ENCODE data around the gene EYS.

The EYS gene

DNA sequence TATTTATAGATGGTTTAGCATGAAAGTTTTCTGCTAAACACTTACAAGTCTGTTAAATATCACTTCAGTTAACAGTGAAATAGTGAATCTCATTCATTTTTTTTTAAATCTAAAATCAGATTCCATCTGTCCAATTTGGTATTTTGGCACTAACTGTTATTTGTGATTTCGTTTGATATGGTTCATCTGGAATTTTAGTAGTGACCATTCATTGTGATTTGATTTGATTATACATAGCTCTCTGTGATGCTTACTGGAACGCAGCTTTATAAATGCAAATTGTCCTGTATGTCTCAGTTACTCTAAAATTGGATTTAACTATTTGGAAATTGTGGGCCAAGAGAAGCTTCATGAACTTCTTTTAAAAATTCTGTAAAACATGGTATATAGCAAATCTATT, 571.5 kb downstream of the EYS start:
- Histone ChIP-seq H3K27ac (ENCODE audit: low read depth, low read length) (no peak overlapping the region), H3K9me3 (ENCODE audit: control insufficient read depth in 1 of 2, low read length in 2 of 2) (peaks cover 4 to 11% of the 10 kb centered on the region in 2 donors), H3K4me1 (ENCODE audit: control insufficient read depth in 1 of 2, insufficient read depth in 2 of 2, low read length in 2 of 2) (no peaks in the 10 kb centered on the region), H3K9ac (ENCODE audit: low read depth in 1 of 2, low read length in 2 of 2) (no peak overlapping the region), H3K4me3 (ENCODE audit: low read depth in 1 of 2, low read length in 2 of 2) (no peak overlapping the region), H3K27me3 (ENCODE audit: control insufficient read depth in 1 of 2, insufficient read depth in 2 of 2, low read length in 2 of 2) (no peaks in the 10 kb centered on the region), H3K36me3 (ENCODE audit: control insufficient read depth in 1 of 2, insufficient read depth in 2 of 2, low read length in 2 of 2) (no peaks in the 10 kb centered on the region)

DNA sequence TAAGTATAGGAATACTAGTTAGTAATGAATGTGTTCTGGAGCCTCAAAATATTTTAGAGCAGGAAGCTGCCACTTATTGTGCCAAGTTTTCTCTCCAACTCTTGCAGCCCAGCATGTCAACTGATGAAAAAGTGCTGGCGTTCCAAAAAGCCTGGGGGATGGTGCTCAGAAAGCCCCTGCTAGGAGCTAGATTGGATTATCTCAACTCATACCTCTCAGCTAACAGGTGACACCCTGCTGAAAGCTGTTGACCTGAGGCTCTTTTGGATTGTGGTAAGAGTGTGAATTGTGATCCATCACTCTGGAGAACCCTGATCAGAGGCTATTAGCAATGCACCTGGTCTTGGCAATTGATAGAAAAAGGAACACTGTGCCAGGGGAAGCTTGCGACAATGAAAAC, 580.4 kb downstream of the EYS start:
- no peak overlapping the region for H3K4me3 ChIP-seq (ENCODE audit: low read depth in 1 of 2, low read length in 2 of 2)
- no peaks in the 10 kb centered on the region for H3K36me3 ChIP-seq (ENCODE audit: control insufficient read depth in 1 of 2, insufficient read depth in 2 of 2, low read length in 2 of 2)
- H3K4me1 ChIP-seq (ENCODE audit: control insufficient read depth in 1 of 2, insufficient read depth in 2 of 2, low read length in 2 of 2), result no peaks in the 10 kb centered on the region
- no peak overlapping the region for H3K9ac ChIP-seq (ENCODE audit: low read depth in 1 of 2, low read length in 2 of 2)
- H3K9me3 ChIP-seq (ENCODE audit: control insufficient read depth in 1 of 2, low read length in 2 of 2), result no peaks in the 10 kb centered on the region
- H3K27ac ChIP-seq (ENCODE audit: low read depth, low read length), result no peak overlapping the region
- no peaks in the 10 kb centered on the region for H3K27me3 ChIP-seq (ENCODE audit: control insufficient read depth in 1 of 2, insufficient read depth in 2 of 2, low read length in 2 of 2)

DNA sequence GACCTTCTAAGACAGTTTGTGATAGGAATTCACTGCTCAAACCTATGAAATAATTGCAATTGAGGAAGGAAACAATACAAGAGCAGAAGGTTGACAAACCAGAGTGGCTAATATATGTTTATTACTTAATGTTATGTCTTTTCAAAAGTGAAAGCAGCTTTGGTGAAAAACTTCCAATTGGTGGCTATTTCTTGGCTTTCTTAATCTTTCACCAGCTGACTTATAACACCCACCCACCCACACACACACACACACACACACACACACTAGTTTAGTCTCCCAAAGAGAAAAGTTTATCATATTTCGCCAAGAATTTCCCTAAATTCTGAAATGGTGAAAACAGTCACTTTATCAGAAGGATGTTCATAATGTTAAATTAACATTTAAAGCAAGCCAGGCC, 583.5 kb downstream of the EYS start:
- Histone ChIP-seq H3K27me3 (ENCODE audit: control insufficient read depth in 1 of 2, insufficient read depth in 2 of 2, low read length in 2 of 2) (no peaks in the 10 kb centered on the region), H3K4me3 (ENCODE audit: low read depth in 1 of 2, low read length in 2 of 2) (no peak overlapping the region), H3K4me1 (ENCODE audit: control insufficient read depth in 1 of 2, insufficient read depth in 2 of 2, low read length in 2 of 2) (no peaks in the 10 kb centered on the region), H3K9me3 (ENCODE audit: control insufficient read depth in 1 of 2, low read length in 2 of 2) (peaks cover 0 to under 1% of the 10 kb centered on the region in 2 donors), H3K36me3 (ENCODE audit: control insufficient read depth in 1 of 2, insufficient read depth in 2 of 2, low read length in 2 of 2) (no peaks in the 10 kb centered on the region), H3K27ac (ENCODE audit: low read depth, low read length) (no peak overlapping the region), H3K9ac (ENCODE audit: low read depth in 1 of 2, low read length in 2 of 2) (no peak overlapping the region)

DNA sequence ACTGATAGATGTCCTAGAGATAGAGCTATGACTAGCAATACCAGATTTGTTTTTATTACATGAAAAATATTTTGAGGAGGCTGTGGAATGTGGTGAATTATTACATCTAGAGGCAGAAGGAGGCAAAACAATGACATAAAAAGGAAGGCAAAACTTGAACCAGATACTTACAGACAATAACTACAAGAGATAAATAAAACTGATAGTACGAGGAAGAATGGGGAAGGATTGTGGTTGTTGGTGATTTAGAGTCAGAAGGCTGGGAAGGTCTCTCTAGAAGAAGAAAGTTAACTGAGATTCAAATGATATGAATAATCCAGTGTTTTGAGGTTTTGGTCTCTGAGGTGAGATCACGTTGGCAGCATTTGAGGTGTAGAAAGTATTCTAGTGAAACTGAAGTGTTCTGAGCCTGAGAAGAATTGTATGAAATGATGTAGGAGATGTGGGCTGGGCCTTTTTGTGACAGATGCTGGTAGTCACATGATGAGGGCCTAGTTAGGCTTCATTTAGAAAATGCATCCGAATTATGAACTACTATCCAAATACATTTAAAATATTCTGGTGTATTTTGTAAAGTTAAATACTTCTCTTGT, 589.1 kb downstream of the EYS start:
- Histone ChIP-seq H3K4me1 (ENCODE audit: control insufficient read depth in 1 of 2, insufficient read depth in 2 of 2, low read length in 2 of 2) (no peaks in the 10 kb centered on the region), H3K9ac (ENCODE audit: low read depth in 1 of 2, low read length in 2 of 2) (no peak overlapping the region), H3K36me3 (ENCODE audit: control insufficient read depth in 1 of 2, insufficient read depth in 2 of 2, low read length in 2 of 2) (no peaks in the 10 kb centered on the region), H3K27ac (ENCODE audit: low read depth, low read length) (no peak overlapping the region), H3K9me3 (ENCODE audit: control insufficient read depth in 1 of 2, low read length in 2 of 2) (peaks cover 7 to 15% of the 10 kb centered on the region in 2 donors), H3K4me3 (ENCODE audit: low read depth in 1 of 2, low read length in 2 of 2) (no peak overlapping the region), H3K27me3 (ENCODE audit: control insufficient read depth in 1 of 2, insufficient read depth in 2 of 2, low read length in 2 of 2) (no peaks in the 10 kb centered on the region)

DNA sequence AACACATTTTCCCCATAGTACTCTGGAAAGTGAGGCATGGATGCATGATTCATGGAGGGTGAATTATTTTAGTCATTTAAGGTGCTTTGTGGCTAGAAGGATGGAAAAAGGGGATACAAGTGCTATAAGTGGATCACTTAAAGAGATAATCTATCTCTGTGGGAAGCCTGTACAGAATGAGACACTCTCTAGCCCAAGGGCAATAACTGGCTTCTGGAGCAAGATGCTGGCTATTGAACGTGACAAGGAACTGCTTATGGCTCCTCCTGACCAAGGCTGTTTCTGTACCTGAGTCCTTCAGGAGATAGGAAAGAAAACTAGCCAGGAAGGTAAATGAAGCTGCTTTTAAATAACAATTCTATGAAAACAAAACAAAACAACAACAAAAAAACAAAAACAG, 590.7 kb downstream of the EYS start:
- Histone ChIP-seq H3K9ac (ENCODE audit: low read depth in 1 of 2, low read length in 2 of 2) (no peak overlapping the region), H3K9me3 (ENCODE audit: control insufficient read depth in 1 of 2, low read length in 2 of 2) (peaks cover 7 to 15% of the 10 kb centered on the region in 2 donors), H3K27ac (ENCODE audit: low read depth, low read length) (no peak overlapping the region), H3K4me1 (ENCODE audit: control insufficient read depth in 1 of 2, insufficient read depth in 2 of 2, low read length in 2 of 2) (no peaks in the 10 kb centered on the region), H3K27me3 (ENCODE audit: control insufficient read depth in 1 of 2, insufficient read depth in 2 of 2, low read length in 2 of 2) (no peaks in the 10 kb centered on the region), H3K4me3 (ENCODE audit: low read depth in 1 of 2, low read length in 2 of 2) (no peak overlapping the region), H3K36me3 (ENCODE audit: control insufficient read depth in 1 of 2, insufficient read depth in 2 of 2, low read length in 2 of 2) (no peaks in the 10 kb centered on the region)

DNA sequence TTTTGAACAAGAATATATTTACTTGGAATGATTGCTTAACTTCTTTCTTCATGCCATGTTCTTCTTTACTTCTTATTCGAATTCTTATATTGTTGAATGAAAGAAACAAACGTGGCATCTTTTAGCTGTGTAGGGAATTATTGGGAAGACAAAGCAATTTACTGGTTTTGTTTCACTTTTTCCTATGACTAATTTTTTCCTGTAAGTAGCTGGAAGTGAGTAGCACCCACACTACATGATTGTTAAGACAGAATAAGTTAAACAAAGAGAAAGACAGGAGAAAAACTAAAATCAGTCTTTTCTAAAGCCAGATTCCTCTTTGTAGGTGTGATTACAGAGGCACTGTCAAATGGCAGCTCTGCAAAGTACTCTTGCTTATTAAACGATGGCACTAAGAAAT, 593.4 kb downstream of the EYS start:
- no peak overlapping the region for H3K27ac ChIP-seq (ENCODE audit: low read depth, low read length)
- H3K4me3 ChIP-seq (ENCODE audit: low read depth in 1 of 2, low read length in 2 of 2), result no peak overlapping the region
- H3K36me3 ChIP-seq (ENCODE audit: control insufficient read depth in 1 of 2, insufficient read depth in 2 of 2, low read length in 2 of 2), result no peaks in the 10 kb centered on the region
- no peaks in the 10 kb centered on the region for H3K4me1 ChIP-seq (ENCODE audit: control insufficient read depth in 1 of 2, insufficient read depth in 2 of 2, low read length in 2 of 2)
- H3K9ac ChIP-seq (ENCODE audit: low read depth in 1 of 2, low read length in 2 of 2), result no peak overlapping the region
- H3K27me3 ChIP-seq (ENCODE audit: control insufficient read depth in 1 of 2, insufficient read depth in 2 of 2, low read length in 2 of 2), result no peaks in the 10 kb centered on the region
- peaks cover 7 to 14% of the 10 kb centered on the region in 2 donors for H3K9me3 ChIP-seq (ENCODE audit: control insufficient read depth in 1 of 2, low read length in 2 of 2)

DNA sequence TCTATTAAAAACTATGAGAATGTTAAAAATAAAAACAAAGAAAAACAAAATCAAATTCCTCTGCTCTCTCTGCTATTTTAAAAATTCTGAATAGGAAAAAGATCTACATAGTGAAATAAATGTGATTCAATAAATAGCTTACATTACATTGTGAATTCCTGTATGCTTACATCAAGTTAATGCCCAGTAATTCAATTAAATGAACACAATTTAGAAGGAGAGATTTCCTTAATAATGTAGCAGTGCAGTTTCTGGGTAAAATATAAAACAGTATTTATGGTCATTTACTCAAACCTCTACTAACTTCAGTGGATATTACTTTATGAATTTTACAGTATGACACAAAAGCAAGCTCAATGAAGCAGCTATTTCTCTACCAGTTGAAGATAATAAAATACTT, 594.6 kb downstream of the EYS start:
- Histone ChIP-seq H3K9me3 (ENCODE audit: control insufficient read depth in 1 of 2, low read length in 2 of 2) (peaks cover 7 to 8% of the 10 kb centered on the region in 2 donors), H3K4me3 (ENCODE audit: low read depth in 1 of 2, low read length in 2 of 2) (no peak overlapping the region), H3K9ac (ENCODE audit: low read depth in 1 of 2, low read length in 2 of 2) (no peak overlapping the region), H3K27me3 (ENCODE audit: control insufficient read depth in 1 of 2, insufficient read depth in 2 of 2, low read length in 2 of 2) (no peaks in the 10 kb centered on the region), H3K4me1 (ENCODE audit: control insufficient read depth in 1 of 2, insufficient read depth in 2 of 2, low read length in 2 of 2) (no peaks in the 10 kb centered on the region), H3K27ac (ENCODE audit: low read depth, low read length) (no peak overlapping the region), H3K36me3 (ENCODE audit: control insufficient read depth in 1 of 2, insufficient read depth in 2 of 2, low read length in 2 of 2) (no peaks in the 10 kb centered on the region)

DNA sequence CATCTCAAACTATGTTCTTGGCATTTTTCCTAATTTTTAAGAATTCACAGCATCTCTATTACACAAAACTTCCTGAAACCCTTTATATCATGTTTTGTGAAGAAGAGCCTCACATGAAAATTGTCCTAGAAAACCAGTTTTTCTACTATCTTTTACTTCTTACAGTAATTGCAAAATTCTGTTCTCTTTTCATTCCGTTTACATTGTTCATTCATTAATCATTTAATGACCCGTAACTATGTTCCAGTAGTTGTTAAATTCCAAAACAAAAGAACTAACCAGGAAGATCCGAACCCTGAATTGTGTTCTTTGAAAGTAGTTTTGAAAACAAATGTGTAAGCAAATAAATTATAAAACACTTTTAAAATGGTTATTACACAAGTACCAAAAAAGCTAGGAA, 597.0 kb downstream of the EYS start:
- H3K27me3 ChIP-seq (ENCODE audit: control insufficient read depth in 1 of 2, insufficient read depth in 2 of 2, low read length in 2 of 2), result no peaks in the 10 kb centered on the region
- H3K9me3 ChIP-seq (ENCODE audit: control insufficient read depth in 1 of 2, low read length in 2 of 2), result no peaks in the 10 kb centered on the region
- no peak overlapping the region for H3K9ac ChIP-seq (ENCODE audit: low read depth in 1 of 2, low read length in 2 of 2)
- H3K4me1 ChIP-seq (ENCODE audit: control insufficient read depth in 1 of 2, insufficient read depth in 2 of 2, low read length in 2 of 2), result no peaks in the 10 kb centered on the region
- H3K27ac ChIP-seq (ENCODE audit: low read depth, low read length), result no peak overlapping the region
- no peaks in the 10 kb centered on the region for H3K36me3 ChIP-seq (ENCODE audit: control insufficient read depth in 1 of 2, insufficient read depth in 2 of 2, low read length in 2 of 2)
- no peak overlapping the region for H3K4me3 ChIP-seq (ENCODE audit: low read depth in 1 of 2, low read length in 2 of 2)

DNA sequence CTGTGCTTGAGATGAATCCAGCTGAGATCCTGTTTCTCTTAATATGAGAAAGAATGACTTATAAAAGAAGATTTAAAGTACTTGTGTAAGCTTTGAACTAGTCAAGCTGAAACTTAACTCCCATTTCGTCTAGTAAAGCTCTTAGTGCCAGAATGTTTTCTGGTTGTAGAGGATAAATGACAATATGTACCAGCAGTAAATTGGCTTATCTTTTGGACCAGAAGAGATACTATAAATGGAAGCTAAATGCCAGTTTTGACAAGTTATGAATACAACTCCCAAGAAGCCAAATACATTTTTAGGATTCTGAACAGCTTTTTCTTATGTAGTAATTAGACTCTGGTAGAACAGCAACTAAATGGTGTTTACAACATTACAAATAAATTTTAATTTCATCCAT, 608.7 kb downstream of the EYS start:
- H3K36me3 ChIP-seq (ENCODE audit: control insufficient read depth in 1 of 2, insufficient read depth in 2 of 2, low read length in 2 of 2), result no peaks in the 10 kb centered on the region
- no peak overlapping the region for H3K9ac ChIP-seq (ENCODE audit: low read depth in 1 of 2, low read length in 2 of 2)
- no peak overlapping the region for H3K4me3 ChIP-seq (ENCODE audit: low read depth in 1 of 2, low read length in 2 of 2)
- no peaks in the 10 kb centered on the region for H3K4me1 ChIP-seq (ENCODE audit: control insufficient read depth in 1 of 2, insufficient read depth in 2 of 2, low read length in 2 of 2)
- H3K27ac ChIP-seq (ENCODE audit: low read depth, low read length), result no peak overlapping the region
- H3K27me3 ChIP-seq (ENCODE audit: control insufficient read depth in 1 of 2, insufficient read depth in 2 of 2, low read length in 2 of 2), result no peaks in the 10 kb centered on the region
- H3K9me3 ChIP-seq (ENCODE audit: control insufficient read depth in 1 of 2, low read length in 2 of 2), result no peaks in the 10 kb centered on the region

DNA sequence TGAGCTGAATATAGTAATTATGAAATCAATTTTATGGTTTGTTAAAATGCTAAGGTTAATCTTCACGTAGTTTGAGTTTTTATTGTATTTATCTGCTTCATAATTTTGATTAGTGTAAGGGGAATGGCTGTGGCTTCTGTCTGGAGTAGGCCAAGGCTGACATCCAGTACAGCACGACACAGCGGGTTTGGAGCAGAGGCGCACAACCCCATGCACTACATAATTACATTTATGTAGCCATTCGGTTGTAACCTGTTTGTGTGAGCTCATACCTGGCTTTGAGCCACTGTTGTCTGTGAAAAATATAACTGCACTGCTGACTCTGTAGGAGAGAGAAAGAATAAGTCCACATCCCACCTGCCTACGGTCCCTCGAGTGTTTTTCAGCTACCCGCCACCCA, 615.5 kb downstream of the EYS start:
- no peak overlapping the region for H3K9ac ChIP-seq (ENCODE audit: low read depth in 1 of 2, low read length in 2 of 2)
- H3K4me1 ChIP-seq (ENCODE audit: control insufficient read depth in 1 of 2, insufficient read depth in 2 of 2, low read length in 2 of 2), result no peaks in the 10 kb centered on the region
- H3K27me3 ChIP-seq (ENCODE audit: control insufficient read depth in 1 of 2, insufficient read depth in 2 of 2, low read length in 2 of 2), result no peaks in the 10 kb centered on the region
- H3K36me3 ChIP-seq (ENCODE audit: control insufficient read depth in 1 of 2, insufficient read depth in 2 of 2, low read length in 2 of 2), result no peaks in the 10 kb centered on the region
- H3K4me3 ChIP-seq (ENCODE audit: low read depth in 1 of 2, low read length in 2 of 2), result no peak overlapping the region
- peaks cover 11 to 15% of the 10 kb centered on the region in 2 donors for H3K9me3 ChIP-seq (ENCODE audit: control insufficient read depth in 1 of 2, low read length in 2 of 2)
- no peak overlapping the region for H3K27ac ChIP-seq (ENCODE audit: low read depth, low read length)

DNA sequence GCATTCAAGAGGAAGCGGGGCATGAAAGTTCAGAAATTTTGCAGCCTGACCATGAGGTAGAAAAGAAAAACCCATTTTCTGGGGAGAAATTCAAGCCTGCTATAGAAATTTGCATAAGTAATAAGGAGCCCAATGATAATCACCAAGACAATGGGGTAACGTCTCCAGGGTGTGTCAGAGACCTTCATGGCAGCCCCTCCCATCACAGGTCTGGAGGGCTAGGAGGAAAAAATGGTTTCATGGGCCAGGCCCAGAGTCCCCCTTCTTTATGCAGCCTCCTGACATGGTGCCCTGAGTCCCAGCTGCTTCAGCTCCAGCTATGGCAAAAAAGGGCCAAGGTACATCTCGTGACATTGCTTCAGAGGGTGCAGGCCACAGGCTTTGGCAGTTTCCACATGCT, 618.5 kb downstream of the EYS start:
- Histone ChIP-seq H3K36me3 (ENCODE audit: control insufficient read depth in 1 of 2, insufficient read depth in 2 of 2, low read length in 2 of 2) (no peaks in the 10 kb centered on the region), H3K27ac (ENCODE audit: low read depth, low read length) (no peak overlapping the region), H3K4me1 (ENCODE audit: control insufficient read depth in 1 of 2, insufficient read depth in 2 of 2, low read length in 2 of 2) (no peaks in the 10 kb centered on the region), H3K4me3 (ENCODE audit: low read depth in 1 of 2, low read length in 2 of 2) (no peak overlapping the region), H3K9me3 (ENCODE audit: control insufficient read depth in 1 of 2, low read length in 2 of 2) (peaks cover 11 to 15% of the 10 kb centered on the region in 2 donors), H3K9ac (ENCODE audit: low read depth in 1 of 2, low read length in 2 of 2) (no peak overlapping the region), H3K27me3 (ENCODE audit: control insufficient read depth in 1 of 2, insufficient read depth in 2 of 2, low read length in 2 of 2) (no peaks in the 10 kb centered on the region)
